ENCODE data around the gene KRT15. TPM values are rescaled to one million over a fixed set of nuclear protein-coding genes. Genes with fewer than 3 reads are reported as not detected.

The KRT15 gene
- total and polyA plus RNA-seq, 2 of the 8 experiments (the other 6 are each of a cell fraction or from before 2014, with no cell fraction given), result 0.11 to 0.13 TPM

DNA sequence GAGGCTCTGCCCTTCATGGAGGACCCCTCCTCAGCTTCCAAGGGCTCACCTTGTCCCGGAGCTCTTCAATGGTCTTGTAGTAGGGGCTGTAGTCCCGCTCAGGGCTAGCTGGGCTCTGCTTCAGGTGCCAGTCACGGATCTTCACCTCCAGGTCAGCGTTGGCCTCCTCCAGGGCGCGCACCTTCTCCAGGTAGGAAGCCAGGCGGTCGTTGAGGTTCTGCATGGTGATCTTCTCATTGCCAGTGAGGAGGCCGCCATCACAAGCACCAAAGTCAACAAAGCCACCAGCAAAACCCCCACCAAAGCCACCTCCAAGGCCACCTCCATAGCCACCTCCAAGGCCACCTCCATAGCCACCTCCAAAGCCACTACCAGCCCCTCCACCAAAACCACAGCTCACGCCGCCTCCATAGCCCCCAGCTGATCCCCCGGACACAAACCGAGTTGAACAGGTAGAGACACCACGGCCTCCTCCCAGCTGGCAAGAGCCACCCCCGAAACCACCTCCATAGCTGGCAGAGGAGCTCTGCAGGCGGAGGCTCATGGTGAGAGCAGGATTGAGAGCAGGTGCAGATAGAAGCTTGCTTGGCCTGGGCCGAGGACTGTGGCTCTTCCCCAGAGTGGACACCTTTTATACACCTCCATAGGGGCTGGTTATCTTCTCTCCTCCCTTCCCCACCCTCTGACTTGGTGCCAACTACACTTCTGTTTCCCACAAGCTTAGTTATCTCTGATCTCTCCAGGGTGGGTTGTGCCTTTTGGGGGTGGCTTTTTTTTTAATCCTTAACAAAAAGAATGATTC is 13.5 kb downstream of the KRT15 start, which contains the start of gene KRT13:
TSS of gene KRT13 (minus strand) at position 606 of the 802 bp plus-strand sequence. CDS start at position 544, 62 bp downstream.
- no peak within 1 kb of the TSS for H3K56ac ChIP-seq (replicated peaks; ENCODE audit: insufficient read length, low read depth, low read length)
- H2BK15ac ChIP-seq (ENCODE audit: low read length), result 0 out of 2 replicates have a peak within 1 kb of the TSS, but pooled peaks have one; percentile 61
- ChIA-PET POLR2A (ENCODE audit: partially characterized antibody) (interaction anchor here (1.9 to 5.6 kb wide), 2 partner anchors 23 kb away, joined by 6 to 32 read pairs; partner anchors contain the start of gene KRT19), CTCF (ENCODE audit: partially characterized antibody) (interaction anchor here (0.6 to 33.9 kb wide), 9 partner anchors 9 to 1332 kb away, joined by 3 to 427 read pairs (median 3); no protein-coding TSS in a partner anchor)
- no peak within 1 kb of the TSS for H2BK12ac ChIP-seq (ENCODE audit: low read depth, low read length)
- no peak within 1 kb of the TSS for H4K5ac ChIP-seq (ENCODE audit: insufficient read length, low read depth, low read length)
- H3K9ac ChIP-seq (replicated peaks in 1 of 4; ENCODE audit: extremely low read depth in 1 of 4, low read depth in 3 of 4, low read length in 3 of 4), result no peak within 1 kb of the TSS
- H3K4me2 ChIP-seq (ENCODE audit: insufficient read depth in 1 of 2, low read depth in 2 of 2, low read length in 2 of 2), result no peak within 1 kb of the TSS
- no peak within 1 kb of the TSS for H2BK5ac ChIP-seq (ENCODE audit: low read depth, low read length)
- H2BK20ac ChIP-seq (ENCODE audit: low read length), result no peak within 1 kb of the TSS
- H4K20me1 ChIP-seq (replicated peaks in 1 of 2; ENCODE audit: control insufficient read depth in 1 of 2, insufficient read depth in 2 of 2, low read length in 2 of 2), result no peaks in the 10 kb centered on the region
- H3K14ac ChIP-seq (ENCODE audit: insufficient read length), result no peak within 1 kb of the TSS
- H2AK5ac ChIP-seq (ENCODE audit: low read depth, low read length), result no peak within 1 kb of the TSS
- H3K79me2 ChIP-seq (ENCODE audit: control insufficient read depth in 1 of 2, insufficient read depth in 2 of 2, low read length in 2 of 2), result no peaks in the 10 kb centered on the region
- DNase-seq (ENCODE audit: low read depth in 1 of 2, low spot score in 2 of 2), result no peak
- no peaks in the 10 kb centered on the region for H3K36me3 ChIP-seq (ENCODE audit: control insufficient read depth in 2 of 4, insufficient read depth in 4 of 4, low read length in 3 of 4)
- no peak within 1 kb of the TSS for H3K23ac ChIP-seq (ENCODE audit: insufficient read length)
- H2BK120ac ChIP-seq (replicated peaks; ENCODE audit: low read depth, low read length), result no peak within 1 kb of the TSS
- H3K9me3 ChIP-seq (ENCODE audit: insufficient read depth in 2 of 2, low read depth in 1 of 2, low read length in 1 of 2), result no peaks in the 10 kb centered on the region
- H3K23me2 ChIP-seq (ENCODE audit: low read depth, low read length), result no peaks in the 10 kb centered on the region; the same call in 1 of the 2 replicates
- no peak within 1 kb of the TSS for H3K27ac ChIP-seq (ENCODE audit: low read depth, low read length)
- H3K4ac ChIP-seq (replicated peaks; ENCODE audit: insufficient read length, low read depth, low read length), result no peak within 1 kb of the TSS
- H4K91ac ChIP-seq (replicated peaks; ENCODE audit: insufficient read length, low read length), result no peak within 1 kb of the TSS
- H3K4me3 ChIP-seq (ENCODE audit: extremely low read depth in 1 of 4, insufficient read depth in 2 of 4, low read depth in 3 of 4, low read length in 4 of 4), result no peak within 1 kb of the TSS
- H3K79me1 ChIP-seq (ENCODE audit: low read depth, low read length), result no peaks in the 10 kb centered on the region
- peak within 1 kb of the TSS; percentile 29; the same call in 1 of the 2 replicates for H4K8ac ChIP-seq (ENCODE audit: extremely low read depth, insufficient read depth, low read length)
- no peak for FAIRE-seq
- no peaks in the 10 kb centered on the region for H3K27me3 ChIP-seq (replicated peaks in 1 of 4; ENCODE audit: control insufficient read depth in 3 of 4, extremely low read depth in 1 of 4, insufficient read depth in 3 of 4, low read length in 3 of 4)
- 78% methylated on average over 12 of the region's 17 CpGs; no CpG with 5 or more reads in 1 of the 2 experiments for WGBS, 2 experiments (ENCODE audit: extremely low coverage in 1 of 2, insufficient coverage in 1 of 2, insufficient read length in 1 of 2, insufficient replicate concordance in 2 of 2, low coverage in 1 of 2, low lambda C conversion rate in 2 of 2, missing lambda C conversion rate in 1 of 2)
- peaks cover 0 to 16% (median 9%) of the 10 kb centered on the region in 4 experiments; a peak in 6 of 7 replicates for H3K4me1 ChIP-seq (replicated peaks in 1 of 4; ENCODE audit: control insufficient read depth in 3 of 4, insufficient read depth in 4 of 4, low read length in 3 of 4)
- H2AFZ ChIP-seq (ENCODE audit: low read length), result no peak within 1 kb of the TSS
- H3K18ac ChIP-seq (ENCODE audit: extremely low read depth, low read length), result no peak within 1 kb of the TSS
- no peak for TF ChIP-seq SP1 (IDR thresholded peaks at IDR 0.05; ENCODE audit: low read depth, low read length)
- TF ChIP-seq TCF12 (IDR thresholded peaks at IDR 0.05; ENCODE audit: low read depth, low read length), result no peak
- no peak for TF ChIP-seq GABPA (IDR thresholded peaks at IDR 0.05; ENCODE audit: borderline replicate concordance, insufficient read depth, low read length)
- no peak for TF ChIP-seq KDM4A (IDR thresholded peaks at IDR 0.05; ENCODE audit: low read depth, low read length, severe bottlenecking)
- TF ChIP-seq RFX5 (IDR thresholded peaks at IDR 0.05; ENCODE audit: borderline replicate concordance, low read depth, low read length), result no peak
- TF ChIP-seq EGR1 (IDR thresholded peaks at IDR 0.05; ENCODE audit: borderline replicate concordance, low read depth, low read length), result no peak
- no peak for TF ChIP-seq USF2 (IDR thresholded peaks at IDR 0.05; ENCODE audit: low read length)
- no peak for TF ChIP-seq CHD2 (IDR thresholded peaks at IDR 0.05; ENCODE audit: low read length)
- no peak for TF ChIP-seq BRCA1 (IDR thresholded peaks at IDR 0.05; ENCODE audit: low read depth, low read length)
- TF ChIP-seq CREB1 (IDR thresholded peaks at IDR 0.05), result no peak
- TF ChIP-seq KDM5A (IDR thresholded peaks at IDR 0.05; ENCODE audit: low read length), result no peak
- no peak for TF ChIP-seq HDAC6 (IDR thresholded peaks at IDR 0.05; ENCODE audit: low read depth, low read length)
